Tibial artery (tissue), 4 donors: Measurements from ENCODE around the gene HIP1.
A peak's percentile ranks its signal among the peaks of the same experiment; 100 is the strongest.

Experiments
- DNase-seq, 2 donors: peaks; one replicate each; pipeline ENCODE4 v3.0.0-alpha.2; 2019
- H3K27ac ChIP-seq, 2 donors: fragments of 200-600 bp; sonication (generic) in 1 of 2; 1 replicate in 1 of 2; 2 replicates in 1 of 2; pipeline ENCODE4 v1.5.1; 2018 to 2019; ENCODE audit warnings: mild to moderate bottlenecking in 1 of 2
- H3K27me3 ChIP-seq, 2 donors: fragments of 200-600 bp; sonication (generic) in 1 of 2; one replicate each; pipeline versions ENCODE4 v1.5.1 to v1.6.0; 2016 to 2019
- H3K36me3 ChIP-seq, 3 donors: fragments of 200-600 bp; sonication (generic) in 2 of 3; one replicate each; pipeline ENCODE4 v1.5.1; 2016 to 2019; ENCODE audit warnings: mild to moderate bottlenecking in 2 of 3
- H3K4me1 ChIP-seq, 4 donors: fragments of 200-600 bp; sonication (generic) in 2 of 4; 1 replicate in 3 of 4; 2 replicates in 1 of 4; pipeline ENCODE4 v1.5.1; 2016 to 2019
- H3K4me3 ChIP-seq, 2 donors: fragments of 200-600 bp; sonication (generic) in 1 of 2; 1 replicate in 1 of 2; 2 replicates in 1 of 2; pipeline ENCODE4 v1.5.1; 2018 to 2019; ENCODE audit warnings: mild to moderate bottlenecking in 2 of 2
- H3K9me3 ChIP-seq, 3 donors: fragments of 200-600 bp; sonication (generic) in 1 of 3; one replicate each; pipeline ENCODE4 v1.5.1; 2016 to 2019
- intact Hi-C: fragments of 100-400 bp; cut with DNase I; formaldehyde crosslinking; loops from one replicate; pipeline ENCODE4 v1.15.0; 2023; ENCODE audit warnings: low total_unique reads
- TF ChIP-seq, protein P1 (sequence below), 2 experiments: fragments of 200-600 bp in 1 of 2; fragments of 450-650 bp in 1 of 2; IDR thresholded peaks; one replicate each; pipeline ENCODE4 v1.5.1; 2017 to 2019; ENCODE audit warnings: antibody characterized with exemption in 2 of 2, mild to moderate bottlenecking in 1 of 2, moderate library complexity in 1 of 2

Gene HIP1

DNA sequence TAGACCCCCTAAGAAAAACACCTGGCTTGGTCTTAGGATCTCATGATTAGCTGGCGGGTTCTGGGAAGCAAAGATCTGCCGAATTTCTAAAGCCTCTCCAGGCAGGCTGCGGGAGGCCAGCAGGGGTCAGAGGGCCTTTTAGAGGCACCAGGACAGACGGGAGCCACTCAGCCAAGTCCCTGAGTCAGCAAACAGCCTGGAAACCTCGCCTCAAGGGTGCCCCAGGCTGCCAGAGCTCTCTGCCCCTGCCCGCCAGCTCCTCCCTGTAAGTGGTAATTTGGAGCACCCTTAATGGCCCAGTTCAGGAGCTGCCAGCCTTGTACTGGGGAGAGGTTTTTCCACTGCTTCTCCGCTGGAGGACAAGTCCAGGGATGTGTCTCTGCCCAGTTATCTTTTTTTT is 88.7 kb downstream of the HIP1 start:
- TF ChIP-seq, protein P1, sequence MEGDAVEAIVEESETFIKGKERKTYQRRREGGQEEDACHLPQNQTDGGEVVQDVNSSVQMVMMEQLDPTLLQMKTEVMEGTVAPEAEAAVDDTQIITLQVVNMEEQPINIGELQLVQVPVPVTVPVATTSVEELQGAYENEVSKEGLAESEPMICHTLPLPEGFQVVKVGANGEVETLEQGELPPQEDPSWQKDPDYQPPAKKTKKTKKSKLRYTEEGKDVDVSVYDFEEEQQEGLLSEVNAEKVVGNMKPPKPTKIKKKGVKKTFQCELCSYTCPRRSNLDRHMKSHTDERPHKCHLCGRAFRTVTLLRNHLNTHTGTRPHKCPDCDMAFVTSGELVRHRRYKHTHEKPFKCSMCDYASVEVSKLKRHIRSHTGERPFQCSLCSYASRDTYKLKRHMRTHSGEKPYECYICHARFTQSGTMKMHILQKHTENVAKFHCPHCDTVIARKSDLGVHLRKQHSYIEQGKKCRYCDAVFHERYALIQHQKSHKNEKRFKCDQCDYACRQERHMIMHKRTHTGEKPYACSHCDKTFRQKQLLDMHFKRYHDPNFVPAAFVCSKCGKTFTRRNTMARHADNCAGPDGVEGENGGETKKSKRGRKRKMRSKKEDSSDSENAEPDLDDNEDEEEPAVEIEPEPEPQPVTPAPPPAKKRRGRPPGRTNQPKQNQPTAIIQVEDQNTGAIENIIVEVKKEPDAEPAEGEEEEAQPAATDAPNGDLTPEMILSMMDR (IDR thresholded peaks at IDR 0.05): no peak
- H3K4me3 ChIP-seq: no peak overlapping the region
- intact Hi-C loops: loop anchor here (10.0 kb wide), 1 partner anchor 85 kb away; the partner anchor contains the start of gene HIP1
- peaks cover 0 to 55% (median 30%) of the 10 kb centered on the region in 4 donors for H3K4me1 ChIP-seq
- DNase-seq: no peak
- peaks cover 0 to 18% (median 9%) of the 10 kb centered on the region in 3 donors for H3K36me3 ChIP-seq
- H3K27ac ChIP-seq: peak overlapping the region; percentile 43 to 78
- no peaks in the 10 kb centered on the region for H3K27me3 ChIP-seq
- no peaks in the 10 kb centered on the region for H3K9me3 ChIP-seq

- H3K27ac ChIP-seq: peak overlapping the region; percentile 43 to 78
- TF ChIP-seq, protein P1 (IDR thresholded peaks at IDR 0.05): no peak
- H3K9me3 ChIP-seq: no peaks in the 10 kb centered on the region
- intact Hi-C loops: no loop called here
- DNase-seq: no peak
- no peaks in the 10 kb centered on the region for H3K27me3 ChIP-seq
- H3K4me3 ChIP-seq: no peak overlapping the region
- H3K36me3 ChIP-seq: peaks cover 0 to 18% (median 9%) of the 10 kb centered on the region in 3 donors
- H3K4me1 ChIP-seq: peaks cover 0 to 53% (median 24%) of the 10 kb centered on the region in 4 donors
These were observed 89.3 kb downstream of the HIP1 start for GRCh38 chr7:75649462-75649861.

DNA sequence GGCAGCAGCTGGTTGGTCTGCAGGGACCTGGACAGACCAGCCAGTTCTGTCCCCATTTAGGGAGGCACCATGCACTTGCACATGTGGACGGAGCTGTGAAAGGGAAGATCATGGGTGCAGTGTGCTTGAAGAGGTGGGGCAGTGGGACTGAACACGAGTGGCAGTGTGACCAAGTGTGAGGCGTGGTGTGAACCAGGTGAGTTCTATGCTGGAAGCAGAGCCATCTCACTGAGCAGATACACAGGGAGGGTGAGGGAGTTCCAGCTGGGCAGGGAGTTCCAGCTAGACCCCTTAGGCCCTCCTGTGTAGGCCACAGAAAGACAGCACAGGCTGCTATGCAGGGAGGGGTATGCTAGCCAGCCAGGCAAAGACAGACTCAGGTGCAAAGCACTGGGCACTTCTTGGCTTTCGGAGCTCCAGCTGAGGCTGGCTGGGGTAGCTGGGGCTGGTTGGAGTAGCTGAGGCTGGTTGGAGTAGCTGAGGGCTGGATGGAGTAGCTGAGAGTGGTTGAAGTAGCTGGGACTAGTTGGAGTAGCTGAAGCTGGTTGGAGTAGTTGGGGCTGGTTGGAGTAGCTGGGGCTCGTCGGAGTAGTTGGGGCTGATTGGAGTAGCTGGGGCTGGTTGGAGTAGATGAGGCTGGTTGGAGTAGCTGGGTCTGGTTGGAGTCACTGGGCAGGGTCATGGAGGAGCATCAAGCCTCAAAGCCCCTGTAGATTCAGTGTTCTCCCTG is 90.9 kb downstream of the HIP1 start:
- Histone ChIP-seq H3K9me3 (peaks cover 0 to 4% (median 0%) of the 10 kb centered on the region in 3 donors), H3K27me3 (no peaks in the 10 kb centered on the region), H3K36me3 (peaks cover 0 to 18% (median 9%) of the 10 kb centered on the region in 3 donors), H3K4me3 (no peak overlapping the region), H3K4me1 (peaks cover 0 to 41% (median 19%) of the 10 kb centered on the region in 4 donors), H3K27ac (no peak overlapping the region)
- intact Hi-C loops: no loop called here
- DNase-seq: no peak
- TF ChIP-seq, protein P1 (IDR thresholded peaks at IDR 0.05): no peak

DNA sequence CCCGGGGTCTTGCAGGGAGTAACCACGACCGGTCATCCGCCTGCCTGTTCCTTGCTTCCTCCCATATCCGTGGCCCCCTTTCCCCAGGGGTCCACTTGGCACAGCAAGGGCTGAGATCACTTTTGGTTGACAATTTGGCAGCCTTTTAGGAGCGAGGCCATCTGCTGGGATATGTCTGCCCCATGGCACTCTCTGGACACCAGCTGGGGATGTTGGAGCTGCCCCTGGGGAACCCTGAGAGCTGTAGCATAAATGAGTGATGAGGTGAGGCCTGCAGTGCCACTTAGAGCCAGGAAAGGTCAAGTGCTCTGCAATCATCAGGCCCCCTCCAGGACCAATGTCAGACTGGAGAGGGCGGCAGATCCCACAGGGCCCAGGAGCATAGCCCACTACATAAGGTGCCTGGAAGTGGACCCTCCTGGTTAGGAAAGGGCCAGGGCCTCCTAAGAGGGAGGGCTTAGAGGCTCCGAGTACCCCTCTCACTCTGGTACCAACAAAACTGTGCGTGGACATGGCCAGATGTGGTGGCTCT is 92.1 kb downstream of the HIP1 start:
- TF ChIP-seq, protein P1 (IDR thresholded peaks at IDR 0.05): no peak
- no peak overlapping the region for H3K27ac ChIP-seq
- no peak for DNase-seq
- intact Hi-C loops: no loop called here
- peaks cover 0 to 38% (median 19%) of the 10 kb centered on the region in 4 donors for H3K4me1 ChIP-seq
- H3K4me3 ChIP-seq: no peak overlapping the region
- no peaks in the 10 kb centered on the region for H3K27me3 ChIP-seq
- H3K36me3 ChIP-seq: peaks cover 0 to 18% (median 9%) of the 10 kb centered on the region in 3 donors
- H3K9me3 ChIP-seq: peaks cover 0 to 5% (median 0%) of the 10 kb centered on the region in 3 donors

DNA sequence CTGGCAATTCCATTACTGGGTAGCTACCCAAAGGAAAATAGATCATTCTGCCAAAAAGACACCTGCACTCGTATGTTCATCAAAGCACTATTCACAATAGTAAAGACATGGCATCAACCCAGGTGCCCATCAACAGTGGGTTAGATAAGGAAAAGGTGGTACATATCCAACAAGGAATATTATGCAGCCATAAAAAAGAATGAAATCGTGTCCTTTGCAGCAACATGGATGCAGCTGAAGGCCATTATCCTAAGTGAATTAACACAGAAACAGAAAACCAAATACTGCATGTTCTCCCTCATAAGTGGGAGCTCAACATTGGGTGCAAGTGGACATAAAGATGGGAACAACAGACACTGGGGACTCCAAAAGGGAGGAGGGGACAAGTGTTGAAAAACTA is 93.2 kb downstream of the HIP1 start:
- intact Hi-C loops: no loop called here
- H3K27me3 ChIP-seq: no peaks in the 10 kb centered on the region
- TF ChIP-seq, protein P1 (IDR thresholded peaks at IDR 0.05): no peak
- DNase-seq: no peak
- H3K4me1 ChIP-seq: peaks cover 0 to 27% (median 14%) of the 10 kb centered on the region in 4 donors
- H3K4me3 ChIP-seq: no peak overlapping the region
- no peak overlapping the region for H3K27ac ChIP-seq
- H3K36me3 ChIP-seq: peaks cover 0 to 18% (median 9%) of the 10 kb centered on the region in 3 donors
- H3K9me3 ChIP-seq: peaks cover 0 to 5% (median 0%) of the 10 kb centered on the region in 3 donors
